GM18502 (cell line): ENCODE data around the gene IQSEC3.

ENCODE experiments used
- ATAC-seq: cut with Tn5 transposase; IDR thresholded peaks from one replicate; pipeline ENCODE4 v1.9.1; 2021; ENCODE audit warnings: mild to moderate bottlenecking; ENCODE audit not compliant: unreplicated experiment, poor library complexity

Gene IQSEC3

DNA sequence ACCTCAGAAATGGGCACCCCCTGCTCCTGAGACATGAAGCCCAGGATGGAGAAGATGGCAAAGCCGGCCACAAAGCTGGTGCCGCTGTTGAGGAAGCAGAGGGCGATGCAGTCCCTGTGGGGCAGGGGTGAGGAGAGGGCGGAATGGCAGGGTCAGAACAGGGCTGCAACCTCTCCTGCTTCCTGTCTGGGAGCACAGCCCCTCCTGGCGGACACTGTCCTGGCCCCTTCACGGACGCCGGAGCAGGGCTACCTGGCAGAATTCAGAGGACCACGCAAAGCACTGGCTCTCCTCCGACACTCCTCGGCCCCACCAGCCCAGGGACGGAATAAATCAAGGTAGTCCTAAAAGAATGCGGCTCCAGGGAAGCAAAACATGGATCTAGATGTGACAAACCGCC is 159.8 kb downstream of the IQSEC3 start:
- no peak for ATAC-seq

GRCh38 chr12:227286-227915 is 160.8 kb downstream of the IQSEC3 start:
- ATAC-seq: no peak
